Measurements from ENCODE around the gene PTPN1. TPM values are rescaled to one million over a fixed set of nuclear protein-coding genes. Genes with fewer than 3 reads are reported as not detected.

The PTPN1 gene
- total and polyA plus RNA-seq, 2 of the 13 experiments (the other 11 are each of a cell fraction or from before 2014, with no cell fraction given), result 17.7 to 37.2 TPM

- TF ChIP-seq ZNF550 (CRISPR knock-in tag; IDR thresholded peaks at IDR 0.05; ENCODE audit: borderline replicate concordance) (0 out of 2 replicates have a peak, but pooled peaks have one; percentile 33), DBP (CRISPR knock-in tag; IDR thresholded peaks at IDR 0.05; ENCODE audit: not compliant biosample characterization) (no peak), TCF7 (IDR thresholded peaks at IDR 0.05; ENCODE audit: low read depth) (no peak), CHD2 (IDR thresholded peaks at IDR 0.05; ENCODE audit: low read depth, low read length) (no peak), IRF9 (CRISPR knock-in tag; IDR thresholded peaks at IDR 0.05; ENCODE audit: borderline replicate concordance) (0 out of 2 replicates have a peak, but pooled peaks have one; percentile 9), ZNF329 (CRISPR knock-in tag; IDR thresholded peaks at IDR 0.05; ENCODE audit: low read depth) (no peak), KMT2A (CRISPR knock-in tag; IDR thresholded peaks at IDR 0.05) (no peak), GPN1 (CRISPR knock-in tag; IDR thresholded peaks at IDR 0.05; ENCODE audit: borderline replicate concordance) (no peak)
Observed at GRCh38 chr20:50596694-50597021, 86.5 kb downstream of the PTPN1 start (continued).

GRCh38 chr20:50597406-50597969, 87.3 kb downstream of the PTPN1 start:
- 36% methylated on average over 16 of the region's 22 CpGs for WGBS (ENCODE audit: low lambda C conversion rate)
- no peaks in the 10 kb centered on the region for H3K9me3 ChIP-seq (ENCODE audit: low read length)
- peak; percentile 5; the same call in 2 of the 3 replicates for ATAC-seq

More at GRCh38 chr20:50597406-50597969, 87.3 kb downstream of the PTPN1 start:
- FAIRE-seq (no peak), DNase-seq (ENCODE audit: low spot score) (no peak)
- TF ChIP-seq ZNF768 (CRISPR knock-in tag; IDR thresholded peaks at IDR 0.05) (peak; percentile 57; the same call in 1 of the 2 replicates), HNRNPLL (IDR thresholded peaks at IDR 0.05; ENCODE audit: low read depth, low read length, poor library complexity, severe bottlenecking) (peak; percentile 15), GZF1 (CRISPR knock-in tag; IDR thresholded peaks at IDR 0.05) (no peak), CENPT (CRISPR knock-in tag; IDR thresholded peaks at IDR 0.05; ENCODE audit: low read depth) (0 out of 2 replicates have a peak, but pooled peaks have one; percentile 37), ZNF576 (CRISPR knock-in tag; IDR thresholded peaks at IDR 0.05) (peak; percentile 56; the same call in 1 of the 2 replicates), MTF2 (CRISPR knock-in tag; IDR thresholded peaks at IDR 0.05; ENCODE audit: borderline replicate concordance) (0 out of 2 replicates have a peak, but pooled peaks have one; percentile 37), ZNF225 (CRISPR knock-in tag; IDR thresholded peaks at IDR 0.05) (no peak)
- Histone ChIP-seq H3K4me2 (ENCODE audit: low read depth, low read length) (no peak overlapping the region), H3K27me3 (ENCODE audit: control insufficient read depth in 1 of 2, insufficient read depth in 2 of 2, low read length in 2 of 2) (peaks cover 15 to 57% of the 10 kb centered on the region in 2 experiments; a peak in 3 of 5 replicates), H3K27ac (ENCODE audit: extremely low read length, insufficient read depth, low read length) (no peak overlapping the region), H3K9ac (ENCODE audit: insufficient read depth, low read depth, low read length) (no peak overlapping the region), H3K36me3 (replicated peaks in 1 of 2; ENCODE audit: control insufficient read depth in 1 of 2, insufficient read depth in 2 of 2, low read length in 2 of 2) (no peaks in the 10 kb centered on the region), H3K4me1 (ENCODE audit: insufficient read depth, low read length) (peaks cover 53% of the 10 kb centered on the region), H2AFZ (ENCODE audit: low read length) (no peak overlapping the region), H3K4me3 (replicated peaks in 1 of 3; ENCODE audit: insufficient read depth in 1 of 3, low read depth in 2 of 3, low read length in 3 of 3) (no peak overlapping the region), H4K20me1 (ENCODE audit: insufficient read depth, low read length) (no peaks in the 10 kb centered on the region), H3K79me2 (ENCODE audit: insufficient read depth, low read length) (no peaks in the 10 kb centered on the region)
- in situ Hi-C loops (cut with HindIII; ENCODE audit: extremely low pct_ligation_motif_present, low pct_unique_long_range_greater_than_20kb) (no loop called here), intact Hi-C loops (cut with micrococcal nuclease; ENCODE audit: unreplicated experiment) (no loop called here)
- ChIA-PET CTCF (ENCODE audit: low intra/inter-chr PET ratio, low total read pairs) (no interaction called here), POLR2A (interaction anchor here (1.8 kb wide), 1 partner anchor 193 kb away, joined by 3 read pairs; no protein-coding TSS in a partner anchor)
- no TSS peak for BruUV-seq (replicated peaks)
